HCT116 (cell line): ENCODE results near the gene SEMA7A. TPM values are rescaled to one million over a fixed set of nuclear protein-coding genes. Genes with fewer than 3 reads are reported as not detected.

ENCODE experiments used
- ATAC-seq: fragments of 200-7000 bp; cut with Tn5 transposase; 2 replicates; pipeline ENCODE4 v1.9.1; 2020; ENCODE audit warnings: mild to moderate bottlenecking, moderate library complexity
- BruUV-seq: library from RNA; stranded (reverse); fragments of 400-500 nt; replicated peaks from 2 replicates; lab custom pipeline; 2021; lab: Mats Ljungman, UMichigan
- CTCF ChIA-PET: fragments of 300-600 bp; sonication (Branson Sonifier 250); formaldehyde crosslinking; loops from one replicate; lab custom pipeline; 2021; ENCODE audit warnings: antibody characterized with exemption; lab: Charles Lee
- POLR2A ChIA-PET: fragments of 300-600, 350-600 bp; sonication (Branson Sonifier 250); formaldehyde crosslinking; loops from one replicate; lab custom pipeline; 2021; ENCODE audit warnings: antibody characterized with exemption; lab: Charles Lee
- RAD21 ChIA-PET, 2 experiments: fragments of 300-600 bp; sonication (Branson Sonifier 250); formaldehyde crosslinking; loops; one replicate each; lab custom pipeline; 2023; ENCODE audit warnings: low total read pairs in 2 of 2; ENCODE audit not compliant: uncharacterized antibody in 2 of 2, unreplicated experiment in 2 of 2, low non-redundant PET in 1 of 2; lab: Charles Lee
- DNase-seq: peaks from one replicate; pipeline ENCODE4 v3.0.0-alpha.2; 2010; ENCODE audit warnings: low read depth, low spot score
- H2AFZ ChIP-seq: fragments of 200-600 bp; shearing (Covaris generic), sonication (generic); 2 replicates; pipeline ENCODE4 v1.6.1; 2017; ENCODE audit warnings: low read depth, mixed run types, mixed read lengths, antibody characterized with exemption, low read length; ENCODE audit not compliant: poor library complexity, severe bottlenecking
- H3K27ac ChIP-seq: 2 replicates; pipeline ENCODE4 v1.5.1; 2012; ENCODE audit warnings: low read depth, low read length
- H3K27me3 ChIP-seq: fragments of 200-600 bp; sonication (generic); 2 replicates; pipeline ENCODE4 v1.6.1; 2016; ENCODE audit warnings: mixed run types, low read length, mixed read lengths; ENCODE audit not compliant: insufficient read depth
- H3K36me3 ChIP-seq, 2 experiments: fragments of 200-500 bp in 1 of 2; fragments of 200-600 bp in 1 of 2; sonication (Bioruptor generic) in 1 of 2; sonication (generic) in 1 of 2; 2 replicates each; pipeline versions ENCODE4 v1.5.1 to v1.6.1; 2014 to 2016; ENCODE audit warnings: low read length in 2 of 2, inconsistent platforms in 1 of 2, mixed read lengths in 1 of 2, mixed run types in 1 of 2; ENCODE audit not compliant: insufficient read depth in 2 of 2, control insufficient read depth in 1 of 2
- H3K4me1 ChIP-seq, 2 experiments: fragments of 200-600 bp in 1 of 2; sonication (generic) in 1 of 2; 2 replicates each; pipeline versions ENCODE4 v1.5.1 to v1.6.1; 2012 to 2017; ENCODE audit warnings: low read length in 2 of 2, inconsistent platforms in 1 of 2, mild to moderate bottlenecking in 1 of 2, mixed read lengths in 1 of 2, mixed run types in 1 of 2, moderate library complexity in 1 of 2; ENCODE audit not compliant: insufficient read depth in 2 of 2, control insufficient read depth in 1 of 2
- H3K4me2 ChIP-seq: fragments of 200-600 bp; sonication (generic); 2 replicates; pipeline ENCODE4 v1.6.1; 2017; ENCODE audit warnings: mixed run types, low read length, mixed read lengths
- H3K4me3 ChIP-seq, 2 experiments: fragments of 200-600 bp in 1 of 2; sonication (generic) in 1 of 2; replicated peaks in 1 of 2; 2 replicates each; pipeline ENCODE4 v1.5.1; 2011 to 2016; ENCODE audit warnings: low read length in 2 of 2, control low read depth in 1 of 2, low read depth in 1 of 2, mild to moderate bottlenecking in 1 of 2, mixed read lengths in 1 of 2, mixed run types in 1 of 2
- H3K79me2 ChIP-seq: fragments of 200-600 bp; sonication (generic); 2 replicates; pipeline ENCODE4 v1.6.1; 2017; ENCODE audit warnings: mild to moderate bottlenecking, mixed run types, low read length, moderate library complexity, mixed read lengths; ENCODE audit not compliant: insufficient read depth
- H3K9ac ChIP-seq: fragments of 200-600 bp; sonication (generic); 2 replicates; pipeline ENCODE4 v1.6.1; 2016; ENCODE audit warnings: low read length, mixed read lengths
- H3K9me2 ChIP-seq: fragments of 200-600 bp; sonication (generic), shearing (Covaris generic); 2 replicates; pipeline ENCODE4 v1.6.1; 2017; ENCODE audit warnings: mixed run types, mild to moderate bottlenecking, moderate library complexity; ENCODE audit not compliant: insufficient read depth
- H3K9me3 ChIP-seq, 2 experiments: fragments of 200-500 bp in 1 of 2; fragments of 200-600 bp in 1 of 2; sonication (Bioruptor generic) in 1 of 2; sonication (generic) in 1 of 2; 2 replicates each; pipeline ENCODE4 v1.6.1; 2014 to 2017; ENCODE audit warnings: low read length in 2 of 2, mixed read lengths in 2 of 2, inconsistent platforms in 1 of 2, low read depth in 1 of 2, mild to moderate bottlenecking in 1 of 2, mixed run types in 1 of 2, moderate library complexity in 1 of 2; ENCODE audit not compliant: control insufficient read depth in 1 of 2, insufficient read depth in 1 of 2
- H4K20me1 ChIP-seq: fragments of 200-600 bp; sonication (generic), shearing (Covaris generic); 2 replicates; pipeline ENCODE4 v1.6.1; 2017; ENCODE audit warnings: mixed run types, mild to moderate bottlenecking, moderate library complexity; ENCODE audit not compliant: insufficient read depth
- ATF3 ChIP-seq: IDR thresholded peaks from 2 replicates; pipeline ENCODE4 v1.6.1; 2012
- CBX3 ChIP-seq: IDR thresholded peaks from 2 replicates; pipeline ENCODE4 v1.6.1; 2012; ENCODE audit warnings: low read depth
- CEBPB ChIP-seq: IDR thresholded peaks from 2 replicates; pipeline ENCODE4 v1.6.1; 2012; ENCODE audit warnings: low read depth
- EZH2 ChIP-seq: fragments of 200-600 bp; sonication (generic); IDR thresholded peaks from 2 replicates; pipeline ENCODE4 v1.6.1; 2017; ENCODE audit warnings: antibody characterized with exemption, mixed run types
- EZH2phosphoT487 ChIP-seq: fragments of 200-600 bp; IDR thresholded peaks from 2 replicates; pipeline ENCODE4 v1.6.1; 2018; ENCODE audit warnings: antibody characterized with exemption, borderline replicate concordance
- JUND ChIP-seq: IDR thresholded peaks from 2 replicates; pipeline ENCODE4 v1.6.1; 2012
- MAX ChIP-seq: IDR thresholded peaks from 2 replicates; pipeline ENCODE4 v1.6.1; 2012
- POLR2A ChIP-seq: IDR thresholded peaks from 2 replicates; pipeline ENCODE4 v1.7.0; 2011; ENCODE audit warnings: borderline replicate concordance; ENCODE audit not compliant: insufficient read depth, insufficient read length; ENCODE audit errors: extremely low read depth
- POLR2AphosphoS5 ChIP-seq: IDR thresholded peaks from 2 replicates; pipeline ENCODE4 v1.6.1; 2011; ENCODE audit warnings: mild to moderate bottlenecking, low read depth, low read length, moderate library complexity
- RAD21 ChIP-seq: IDR thresholded peaks from 2 replicates; pipeline ENCODE4 v1.6.1; 2012; ENCODE audit warnings: low read depth, mild to moderate bottlenecking
- SIN3A ChIP-seq: IDR thresholded peaks from 2 replicates; pipeline ENCODE4 v1.6.1; 2012; ENCODE audit warnings: low read depth
- SRF ChIP-seq: IDR thresholded peaks from 2 replicates; pipeline ENCODE4 v1.6.1; 2012; ENCODE audit warnings: low read depth
- YY1 ChIP-seq: IDR thresholded peaks from 2 replicates; pipeline ENCODE4 v1.6.1; 2011; ENCODE audit warnings: low read length, low read depth, moderate library complexity, mild to moderate bottlenecking; ENCODE audit not compliant: insufficient replicate concordance; ENCODE audit errors: extremely low read depth
- ZBTB33 ChIP-seq: IDR thresholded peaks from 2 replicates; pipeline ENCODE4 v1.6.1; 2011; ENCODE audit warnings: mild to moderate bottlenecking, low read length, moderate library complexity; ENCODE audit not compliant: insufficient replicate concordance; ENCODE audit errors: extremely low read depth
- intact Hi-C: fragments of 100-400 bp; cut with micrococcal nuclease; formaldehyde crosslinking; loops from 2 replicates; pipeline ENCODE4 v1.10.0; 2022
- total RNA-seq: library from RNA; stranded (reverse); gene quantifications from one replicate; pipeline ENCODE4 v1.2.1, GENCODE V29; 2021; ENCODE audit not compliant: unreplicated experiment

SEMA7A gene
- total RNA-seq, 1 experiment from 2014 or later = 13.8 TPM

GRCh38 chr15:74393423-74393822, 40.3 kb downstream of the SEMA7A start:
- no peak overlapping the region for H3K4me2 ChIP-seq
- no peak for ATAC-seq
- H3K36me3 ChIP-seq = no peaks in the 10 kb centered on the region
- no peak overlapping the region for H3K27ac ChIP-seq
- ChIA-PET RAD21 (no interaction called here), CTCF (no interaction called here), POLR2A (no interaction called here)
- H3K9me2 ChIP-seq = no peaks in the 10 kb centered on the region
- H3K4me3 ChIP-seq = no peak overlapping the region
- no TSS peak for BruUV-seq
- DNase-seq = no peak
- no peaks in the 10 kb centered on the region for H3K79me2 ChIP-seq
- H3K9me3 ChIP-seq = no peaks in the 10 kb centered on the region
- peaks cover 38 to 94% of the 10 kb centered on the region in 2 experiments for H3K4me1 ChIP-seq
- no peak for TF ChIP-seq CBX3
- TF ChIP-seq SRF = no peak
- TF ChIP-seq POLR2A = no peak
- no peak for TF ChIP-seq SIN3A
- TF ChIP-seq YY1 = no peak
- TF ChIP-seq MAX = no peak
- no peak for TF ChIP-seq ATF3
- no peak for TF ChIP-seq CEBPB
- TF ChIP-seq, all 23 proteins: peak for 0
- intact Hi-C loops = no loop called here
- Histone ChIP-seq H4K20me1 (no peaks in the 10 kb centered on the region), H3K27me3 (no peaks in the 10 kb centered on the region), H3K9ac (no peak overlapping the region), H2AFZ (no peak overlapping the region)

GRCh38 chr15:74392902-74393301, 40.9 kb downstream of the SEMA7A start:
- ChIA-PET CTCF (no interaction called here), POLR2A (no interaction called here), RAD21 (no interaction called here)
- Histone ChIP-seq H3K4me3 (no peak overlapping the region), H3K4me2 (no peak overlapping the region), H3K9ac (no peak overlapping the region), H3K27me3 (no peaks in the 10 kb centered on the region), H3K9me3 (no peaks in the 10 kb centered on the region), H3K36me3 (no peaks in the 10 kb centered on the region), H3K79me2 (no peaks in the 10 kb centered on the region), H3K4me1 (peaks cover 36 to 94% of the 10 kb centered on the region in 2 experiments), H3K9me2 (no peaks in the 10 kb centered on the region), H4K20me1 (no peaks in the 10 kb centered on the region), H2AFZ (no peak overlapping the region), H3K27ac (no peak overlapping the region)
- no peak for ATAC-seq
- BruUV-seq = no TSS peak
- DNase-seq = no peak
- TF ChIP-seq RAD21 (no peak), ZBTB33 (no peak), JUND (no peak), ATF3 (no peak), YY1 (no peak), POLR2AphosphoS5 (no peak), EZH2phosphoT487 (no peak), POLR2A (no peak), EZH2 (no peak)
- intact Hi-C loops = no loop called here
